HepG2 (cell line): ENCODE data around the gene RRAS. TPM values are rescaled to one million over a fixed set of nuclear protein-coding genes. Genes with fewer than 3 reads are reported as not detected.

Source experiments
- AKAP8 ChIP-seq: sonication (generic); formaldehyde crosslinking; IDR thresholded peaks from 2 replicates; pipeline ENCODE4 v1.5.1; 2020; ENCODE audit warnings: mild to moderate bottlenecking, missing genetic modification reagents
- CBX1 ChIP-seq: IDR thresholded peaks from one replicate; pipeline ENCODE4 v1.6.1; 2016; ENCODE audit warnings: antibody characterized with exemption, low read depth
- DR1 ChIP-seq: sonication (generic); formaldehyde crosslinking; IDR thresholded peaks from 2 replicates; pipeline ENCODE4 v1.8.0; 2021; ENCODE audit warnings: mild to moderate bottlenecking, missing genetic modification reagents, inconsistent platforms
- GFI1 ChIP-seq: sonication (generic); formaldehyde crosslinking; IDR thresholded peaks from 2 replicates; pipeline ENCODE4 v1.5.0; 2020; ENCODE audit warnings: missing genetic modification reagents, mild to moderate bottlenecking, borderline replicate concordance
- KLF13 ChIP-seq: sonication (generic); formaldehyde crosslinking; IDR thresholded peaks from 2 replicates; pipeline ENCODE4 v1.4.0; 2020; ENCODE audit warnings: mild to moderate bottlenecking, missing genetic modification reagents
- KLF16 ChIP-seq, 2 experiments: sonication (generic) in 1 of 2; formaldehyde crosslinking in 1 of 2; IDR thresholded peaks; 2 replicates each; pipeline versions ENCODE4 v1.6.1 to v1.8.0; 2016 to 2023; ENCODE audit warnings: missing genetic modification reagents in 2 of 2, missing compliant biosample characterization in 1 of 2
- NFYB ChIP-seq: sonication (generic); formaldehyde crosslinking; IDR thresholded peaks from 2 replicates; pipeline ENCODE4 v1.4.0; 2020; ENCODE audit warnings: missing genetic modification reagents
- NPAS2 ChIP-seq: sonication (generic); formaldehyde crosslinking; IDR thresholded peaks from 2 replicates; pipeline ENCODE4 v1.8.0; 2022; ENCODE audit warnings: mild to moderate bottlenecking, missing genetic modification reagents, borderline replicate concordance
- PHB2 ChIP-seq: fragments of 450-650 bp; IDR thresholded peaks from 2 replicates; pipeline ENCODE4 v1.6.1; 2018; ENCODE audit not compliant: partially characterized antibody
- PRMT3 ChIP-seq: sonication (generic); formaldehyde crosslinking; IDR thresholded peaks from 2 replicates; pipeline ENCODE4 v1.8.1; 2022; ENCODE audit warnings: low read depth, mild to moderate bottlenecking, moderate library complexity, missing genetic modification reagents, borderline replicate concordance
- RARG ChIP-seq: sonication (generic); formaldehyde crosslinking; IDR thresholded peaks from 2 replicates; pipeline ENCODE4 v1.4.0; 2020; ENCODE audit warnings: low read depth, mild to moderate bottlenecking, missing genetic modification reagents
- RBM22 ChIP-seq: fragments of 200-400 bp; formaldehyde crosslinking; optimal IDR thresholded peaks from 2 replicates; pipeline ENCODE3; 2017; ENCODE audit warnings: mild to moderate bottlenecking, low read length, moderate library complexity
- RFX3 ChIP-seq: IDR thresholded peaks from 2 replicates; pipeline ENCODE4 v1.6.1; 2016; ENCODE audit warnings: missing biosample characterization, missing genetic modification reagents
- RFXANK ChIP-seq: IDR thresholded peaks from 2 replicates; pipeline ENCODE4 v1.6.1; 2016
- SMAD1 ChIP-seq: sonication (generic); formaldehyde crosslinking; IDR thresholded peaks from 2 replicates; pipeline ENCODE4 v1.4.0; 2020; ENCODE audit warnings: missing genetic modification reagents, low read depth, mild to moderate bottlenecking, borderline replicate concordance
- SRY ChIP-seq: sonication (generic); formaldehyde crosslinking; IDR thresholded peaks from 2 replicates; pipeline ENCODE4 v1.8.0; 2022; ENCODE audit warnings: mild to moderate bottlenecking, missing genetic modification reagents
- TBX2 ChIP-seq: sonication (generic); formaldehyde crosslinking; IDR thresholded peaks from 2 replicates; pipeline ENCODE4 v1.5.0; 2020; ENCODE audit warnings: missing genetic modification reagents, mild to moderate bottlenecking, borderline replicate concordance
- TEF ChIP-seq: sonication (generic); formaldehyde crosslinking; IDR thresholded peaks from 2 replicates; pipeline ENCODE4 v1.5.0; 2020; ENCODE audit warnings: missing genetic modification reagents
- XBP1 ChIP-seq: sonication (generic); formaldehyde crosslinking; IDR thresholded peaks from 2 replicates; pipeline ENCODE4 v1.5.0; 2020; ENCODE audit warnings: missing genetic modification reagents
- XRCC5 ChIP-seq: fragments of 200-400 bp; formaldehyde crosslinking; optimal IDR thresholded peaks from 2 replicates; pipeline ENCODE3; 2017; ENCODE audit warnings: mild to moderate bottlenecking, low read length
- ZKSCAN8 ChIP-seq: IDR thresholded peaks from 2 replicates; pipeline ENCODE4 v1.6.1; 2016; ENCODE audit warnings: borderline replicate concordance, missing genetic modification reagents, missing compliant biosample characterization
- ZNF260 ChIP-seq: sonication (generic); formaldehyde crosslinking; IDR thresholded peaks from 2 replicates; pipeline ENCODE4 v1.4.0; 2020; ENCODE audit warnings: missing genetic modification reagents, low read depth, mild to moderate bottlenecking, borderline replicate concordance
- ZNF343 ChIP-seq: sonication (generic); formaldehyde crosslinking; IDR thresholded peaks from 2 replicates; pipeline ENCODE4 v1.4.0; 2020; ENCODE audit warnings: mild to moderate bottlenecking, missing genetic modification reagents
- ZNF441 ChIP-seq: sonication (generic); formaldehyde crosslinking; IDR thresholded peaks from 2 replicates; pipeline ENCODE4 v1.7.0; 2021; ENCODE audit warnings: missing genetic modification reagents, borderline replicate concordance
- ZNF460 ChIP-seq: sonication (generic); formaldehyde crosslinking; IDR thresholded peaks from 2 replicates; pipeline ENCODE4 v1.5.1; 2020; ENCODE audit warnings: missing genetic modification reagents, mild to moderate bottlenecking, borderline replicate concordance
- ZNF547 ChIP-seq: sonication (generic); formaldehyde crosslinking; IDR thresholded peaks from 2 replicates; pipeline ENCODE4 v1.5.1; 2020; ENCODE audit warnings: mild to moderate bottlenecking, missing genetic modification reagents
- ZSCAN21 ChIP-seq: sonication (generic); formaldehyde crosslinking; IDR thresholded peaks from 2 replicates; pipeline ENCODE4 v1.8.0; 2022; ENCODE audit warnings: mild to moderate bottlenecking, missing genetic modification reagents, moderate library complexity, borderline replicate concordance
- polyA plus RNA-seq, 8 experiments: library from polyadenylated mRNA; depleted of rRNA in 3 of 8; stranded (reverse) in 7 of 8; unstranded in 1 of 8; fragments of >200 nt; fragmentation: Illumina TruSeq in 4 of 8; extraction: Trizol in 4 of 8; gene quantifications; 2 replicates each; pipeline versions ENCODE4 v1.2.1 to v1.2.3, GENCODE V29; 2011 to 2016; ENCODE audit warnings: low read depth in 4 of 8, missing spikeins in 1 of 8, mixed read lengths in 1 of 8; ENCODE audit not compliant: insufficient read depth in 1 of 8
- total RNA-seq, 5 experiments: library from RNA; depleted of rRNA; stranded (reverse); fragments of >200 nt; fragmentation: Illumina TruSeq; extraction: Trizol; gene quantifications; 2 replicates each; pipeline ENCODE4 v1.2.3, GENCODE V29; 2016; ENCODE audit warnings: low read depth in 1 of 5
- TF ChIP-seq, protein P1 (sequence below): sonication (generic); formaldehyde crosslinking; IDR thresholded peaks from 2 replicates; pipeline ENCODE4 v1.4.0; 2020; ENCODE audit warnings: mild to moderate bottlenecking, missing genetic modification reagents

Gene RRAS
- total and polyA plus RNA-seq, 2 of the 13 experiments (the other 11 are each of a cell fraction or from before 2014, with no cell fraction given), result 1.5 to 12.0 TPM

GRCh38 chr19:49641688-49642491 lies 1.9 kb upstream of the RRAS start, which contains the start of gene SCAF1 (continued):
- TF ChIP-seq PHB2 (no peak), RFX3 (CRISPR knock-in tag) (no peak), AKAP8 (peak; percentile 94), ZNF260 (CRISPR knock-in tag) (no peak), ZNF441 (no peak), TEF (CRISPR knock-in tag) (no peak), KLF16 (CRISPR knock-in tag; IDR thresholded peaks at IDR 0.05) (peak in 1 of 2 experiments; percentile 85; a peak in 2 of 4 replicates), RARG (no peak), KLF13 (CRISPR knock-in tag) (no peak), ZNF460 (CRISPR knock-in tag) (no peak; the same call in 1 of the 2 replicates), TBX2 (CRISPR knock-in tag) (peak; percentile 88), NPAS2 (CRISPR knock-in tag) (no peak), XRCC5 (no peak), DR1 (CRISPR knock-in tag) (0 out of 2 replicates have a peak, but pooled peaks have one; percentile 43), SMAD1 (CRISPR knock-in tag) (peak; percentile 64; the same call in 1 of the 2 replicates), RBM22 (no peak), SRY (CRISPR knock-in tag) (no peak), PRMT3 (CRISPR knock-in tag) (no peak), CBX1 (no peak), ZKSCAN8 (CRISPR knock-in tag) (no peak; the same call in 1 of the 2 replicates), RFXANK (CRISPR knock-in tag) (no peak), ZSCAN21 (no peak), ZNF547 (no peak; the same call in 1 of the 2 replicates), NFYB (CRISPR knock-in tag) (peak; percentile 72), ZNF343 (0 out of 2 replicates have a peak, but pooled peaks have one; percentile 46), GFI1 (CRISPR knock-in tag) (peak; percentile 37; the same call in 1 of the 2 replicates), XBP1 (CRISPR knock-in tag) (no peak)
- TF ChIP-seq, protein P1, sequence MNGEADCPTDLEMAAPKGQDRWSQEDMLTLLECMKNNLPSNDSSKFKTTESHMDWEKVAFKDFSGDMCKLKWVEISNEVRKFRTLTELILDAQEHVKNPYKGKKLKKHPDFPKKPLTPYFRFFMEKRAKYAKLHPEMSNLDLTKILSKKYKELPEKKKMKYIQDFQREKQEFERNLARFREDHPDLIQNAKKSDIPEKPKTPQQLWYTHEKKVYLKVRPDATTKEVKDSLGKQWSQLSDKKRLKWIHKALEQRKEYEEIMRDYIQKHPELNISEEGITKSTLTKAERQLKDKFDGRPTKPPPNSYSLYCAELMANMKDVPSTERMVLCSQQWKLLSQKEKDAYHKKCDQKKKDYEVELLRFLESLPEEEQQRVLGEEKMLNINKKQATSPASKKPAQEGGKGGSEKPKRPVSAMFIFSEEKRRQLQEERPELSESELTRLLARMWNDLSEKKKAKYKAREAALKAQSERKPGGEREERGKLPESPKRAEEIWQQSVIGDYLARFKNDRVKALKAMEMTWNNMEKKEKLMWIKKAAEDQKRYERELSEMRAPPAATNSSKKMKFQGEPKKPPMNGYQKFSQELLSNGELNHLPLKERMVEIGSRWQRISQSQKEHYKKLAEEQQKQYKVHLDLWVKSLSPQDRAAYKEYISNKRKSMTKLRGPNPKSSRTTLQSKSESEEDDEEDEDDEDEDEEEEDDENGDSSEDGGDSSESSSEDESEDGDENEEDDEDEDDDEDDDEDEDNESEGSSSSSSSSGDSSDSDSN (CRISPR knock-in tag), result peak; percentile 35
